GM18526 (cell line): ENCODE measurements around the gene PGAP6.

Source experiments
- POLR2A ChIP-seq: IDR thresholded peaks from 3 replicates; pipeline ENCODE4 v1.6.1; 2011; ENCODE audit not compliant: insufficient read length; ENCODE audit errors: extremely low read depth

PGAP6 gene

GRCh38 chr16:381789-382717, at the start of gene PGAP6:
PGAP6 (minus strand) TSS chr16:381978; CDS start chr16:381821, 157 bp downstream.
- peak; percentile 64 for TF ChIP-seq POLR2A

- TF ChIP-seq POLR2A, result no peak
These were observed 49.1 kb upstream of the PGAP6 start for GRCh38 chr16:430904-431303.

DNA sequence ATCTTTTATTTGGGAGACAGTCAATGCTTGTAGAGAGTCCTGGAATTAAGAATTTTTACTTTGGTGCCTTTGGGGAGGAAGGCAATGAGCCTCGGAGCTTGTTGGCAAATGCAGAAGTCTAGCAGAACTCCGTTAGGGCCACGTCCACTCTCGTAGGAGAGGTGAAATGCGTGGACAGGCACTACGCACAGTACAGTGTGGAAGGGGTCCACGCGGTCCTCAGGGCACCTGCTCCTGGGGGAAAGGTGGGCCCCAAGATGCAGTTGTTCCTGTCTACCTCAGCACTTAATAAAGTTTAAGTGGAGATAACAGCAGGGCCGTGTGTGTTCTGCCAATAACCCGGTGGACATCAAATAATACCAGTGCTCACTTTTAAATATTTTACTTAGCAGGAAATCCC, 45.5 kb upstream of the PGAP6 start:
- no peak for TF ChIP-seq POLR2A

GRCh38 chr16:426906-427249, 45.1 kb upstream of the PGAP6 start:
- no peak for TF ChIP-seq POLR2A

DNA sequence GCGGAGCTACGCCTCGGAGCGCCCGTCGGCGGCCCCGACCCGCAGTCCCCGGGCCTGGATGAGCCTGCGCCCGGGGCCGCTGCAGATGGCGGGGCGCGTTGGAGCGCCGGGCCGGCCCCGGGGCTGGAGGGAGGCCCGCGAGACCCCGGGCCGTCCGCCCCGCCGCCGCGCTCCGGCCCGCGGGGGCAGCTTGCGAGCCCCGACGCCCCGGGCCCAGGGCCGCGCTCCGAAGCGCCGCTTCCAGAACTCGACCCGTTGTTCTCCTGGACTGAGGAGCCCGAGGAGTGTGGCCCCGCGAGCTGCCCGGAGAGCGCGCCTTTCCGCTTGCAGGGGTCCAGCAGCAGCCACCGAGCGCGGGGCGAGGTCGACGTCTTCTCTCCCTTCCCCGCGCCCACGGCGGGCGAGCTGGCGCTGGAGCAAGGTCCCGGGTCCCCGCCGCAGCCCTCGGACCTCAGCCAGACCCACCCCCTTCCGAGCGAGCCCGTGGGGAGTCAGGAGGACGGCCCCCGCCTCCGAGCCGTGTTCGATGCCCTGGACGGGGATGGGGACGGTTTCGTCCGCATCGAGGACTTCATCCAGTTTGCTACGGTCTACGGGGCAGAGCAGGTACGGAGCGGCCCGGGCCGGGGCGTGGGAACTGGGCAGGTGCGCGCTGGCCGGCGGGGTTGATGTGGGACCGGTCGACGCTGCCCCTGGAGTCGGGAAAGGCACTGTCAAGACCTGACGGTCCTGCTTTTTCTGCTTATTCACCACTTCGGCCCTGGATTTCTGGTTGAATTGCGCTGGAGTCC, 44.5 kb upstream of the PGAP6 start:
- TF ChIP-seq POLR2A, result no peak

- no peak for TF ChIP-seq POLR2A
These were observed 43.9 kb upstream of the PGAP6 start for GRCh38 chr16:425740-426114.

DNA sequence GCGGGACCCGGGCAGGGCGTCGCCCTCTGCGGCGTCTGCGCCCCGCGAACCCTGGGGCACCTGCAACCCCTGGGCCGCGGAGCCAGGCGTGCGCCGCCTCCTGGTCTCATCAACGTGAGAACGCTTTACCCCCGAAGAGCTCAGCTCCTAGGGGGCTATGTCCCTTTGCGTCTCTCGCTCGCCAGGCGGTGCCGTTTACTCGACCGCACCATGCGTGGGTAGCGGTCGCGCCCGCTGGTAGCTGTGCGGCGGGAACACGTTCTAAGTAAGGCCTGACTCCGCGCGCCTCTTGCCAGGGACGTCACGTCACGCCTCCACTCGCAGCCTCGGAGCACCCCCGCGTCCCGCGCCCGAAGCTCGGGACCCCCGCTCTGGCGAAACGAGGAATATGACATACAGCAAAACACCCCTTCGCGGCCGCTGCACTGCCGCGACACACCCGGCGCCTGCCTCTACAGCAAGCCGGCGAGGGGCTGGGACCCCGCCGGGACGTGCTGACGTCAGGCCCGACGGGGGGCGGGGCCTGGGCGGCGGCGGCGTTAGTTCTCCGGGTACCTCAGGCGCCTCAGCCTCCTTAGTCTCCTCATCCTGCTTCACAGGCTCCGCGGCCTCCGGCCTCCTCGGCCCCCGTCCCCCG, 43.4 kb upstream of the PGAP6 start, which contains the start of gene RAB11FIP3:
TSS of gene RAB11FIP3 (plus strand) at position 568 of the 637 bp plus-strand sequence. CDS start 358 bp downstream, outside the sequence.
- TF ChIP-seq POLR2A, result peak; percentile 82

- no peak for TF ChIP-seq POLR2A
These were observed 42.9 kb upstream of the PGAP6 start for GRCh38 chr16:424623-425081.

DNA sequence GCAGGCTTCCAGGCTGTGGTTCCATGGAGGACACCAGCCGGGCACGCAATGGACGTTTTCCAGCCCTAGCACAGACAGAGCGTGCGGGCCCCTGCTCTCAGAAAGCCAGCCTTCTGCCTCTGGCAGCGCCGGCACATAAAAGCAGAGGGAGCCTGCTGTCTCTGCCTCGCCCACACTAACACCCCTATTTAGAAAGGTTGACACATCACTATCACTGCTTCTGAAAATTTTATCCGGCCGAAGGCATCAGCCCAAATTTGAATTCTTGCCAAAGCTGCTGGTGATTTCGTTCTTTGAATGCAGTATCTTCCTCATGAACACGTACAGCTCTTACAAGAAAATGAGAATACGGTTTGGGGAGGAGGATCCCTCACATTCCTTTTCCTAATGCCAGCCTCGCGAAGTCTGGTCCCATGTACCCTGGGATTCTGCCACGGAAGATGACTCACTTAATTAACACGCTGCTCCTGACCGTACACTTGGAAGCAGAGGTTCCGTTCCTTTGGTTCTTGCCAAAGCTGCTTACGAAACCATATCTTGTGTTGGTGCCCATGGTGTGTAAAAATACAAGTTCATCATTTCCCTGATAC, 42.4 kb upstream of the PGAP6 start:
- TF ChIP-seq POLR2A, result no peak

DNA sequence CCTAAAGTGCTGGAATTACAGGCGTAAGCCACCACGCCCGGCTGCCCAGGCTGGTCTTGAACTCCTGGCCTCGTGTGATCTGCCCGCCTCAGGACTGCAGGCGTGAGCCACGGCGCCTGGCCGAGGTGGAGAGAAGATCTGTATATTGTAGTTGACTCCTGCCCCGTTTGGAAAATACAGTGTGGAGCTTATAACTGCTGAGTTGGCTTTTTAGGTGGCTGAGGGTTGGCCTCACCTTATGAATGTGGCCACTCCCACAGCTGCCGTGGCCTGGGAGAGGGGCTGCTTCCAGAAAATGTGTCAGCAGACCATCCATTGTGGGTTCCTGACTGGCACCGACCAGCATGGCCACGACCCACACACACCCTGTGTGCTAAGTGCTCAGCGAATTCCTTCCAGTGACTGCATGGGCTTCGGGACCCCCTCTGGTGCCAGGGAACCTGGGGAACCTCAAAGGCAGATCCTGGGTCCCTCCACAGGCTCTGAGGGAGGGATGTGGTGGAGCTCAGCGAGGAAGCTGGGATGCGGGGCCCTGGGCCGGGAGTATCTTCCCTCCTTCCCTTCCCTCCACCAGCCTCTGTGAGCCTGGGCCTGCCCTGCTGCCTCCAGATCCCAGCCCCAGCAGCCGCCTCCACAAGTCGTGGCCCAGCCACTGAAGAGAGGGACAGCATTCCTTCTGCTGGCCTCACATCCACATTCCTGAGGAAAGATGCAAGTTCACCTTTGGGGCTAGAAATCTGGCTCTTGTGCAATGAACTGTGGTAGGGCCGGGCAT, 32.8 kb upstream of the PGAP6 start:
- TF ChIP-seq POLR2A, result no peak

DNA sequence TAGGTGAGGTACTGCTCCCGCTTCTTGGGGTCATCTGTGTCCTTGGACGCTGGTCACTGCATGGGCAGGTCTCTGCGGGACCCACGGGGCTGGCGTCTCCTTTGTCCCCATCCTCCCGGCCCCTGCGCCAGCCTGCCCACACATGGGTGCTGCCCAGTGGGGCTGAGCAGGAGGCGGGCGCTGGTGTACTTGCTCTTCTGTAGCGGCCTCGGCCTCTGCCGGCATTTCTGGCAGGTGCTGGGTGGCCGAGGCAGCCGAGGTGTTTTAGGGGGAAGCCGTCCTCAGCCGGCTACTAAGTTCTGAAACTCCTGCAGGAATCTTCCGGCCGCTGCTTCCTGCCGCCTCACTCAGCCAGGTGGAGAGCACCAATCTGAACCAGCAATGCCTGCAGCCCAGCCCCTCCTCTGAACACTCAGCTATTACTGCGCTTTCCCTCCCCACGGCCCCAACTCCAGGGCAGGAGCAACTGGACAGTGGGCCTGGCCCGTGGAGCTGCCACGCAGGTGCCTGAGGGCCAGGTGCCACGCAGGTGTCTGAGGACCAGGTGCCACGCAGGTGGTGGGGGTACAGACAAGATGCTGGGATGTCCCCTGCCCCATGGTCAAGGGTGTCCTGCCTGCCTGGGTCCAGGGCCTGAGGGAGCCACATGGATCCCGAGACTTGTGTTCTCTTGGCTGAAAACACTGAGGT, 29.9 kb upstream of the PGAP6 start:
- TF ChIP-seq POLR2A, result no peak

DNA sequence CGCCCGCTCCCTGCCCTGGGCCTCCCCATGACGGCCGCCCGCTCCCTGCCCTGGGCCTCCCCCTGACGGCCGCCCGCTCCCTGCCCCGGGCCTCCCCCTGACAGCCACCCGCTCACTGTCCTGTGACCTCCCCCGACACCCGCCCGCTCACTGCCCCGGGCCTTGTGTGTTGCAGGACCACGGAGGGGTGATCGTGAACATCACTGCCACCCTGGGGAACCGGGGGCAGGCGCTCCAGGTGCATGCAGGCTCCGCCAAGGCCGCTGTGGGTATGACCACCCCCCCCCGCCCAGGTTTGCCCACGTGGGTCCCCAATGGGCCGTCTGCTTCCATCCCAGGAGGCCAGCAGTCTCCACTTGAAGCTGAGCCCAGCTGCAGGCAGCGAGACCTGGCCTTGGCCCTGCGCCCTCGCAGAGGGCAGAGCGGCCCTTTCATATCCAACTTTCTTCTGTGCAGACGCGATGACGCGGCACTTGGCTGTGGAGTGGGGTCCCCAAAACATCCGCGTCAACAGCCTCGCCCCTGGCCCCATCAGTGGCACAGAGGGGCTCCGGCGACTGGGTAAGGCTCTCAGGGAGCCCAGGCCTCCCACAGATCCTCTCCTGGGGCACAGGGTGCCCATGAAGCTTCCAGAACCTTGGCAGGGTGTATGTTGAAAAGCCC, 28.9 kb upstream of the PGAP6 start:
- TF ChIP-seq POLR2A, result no peak

- no peak for TF ChIP-seq POLR2A
These were observed 25.5 kb upstream of the PGAP6 start for GRCh38 chr16:407253-407652.
